Keratinocyte (primary cell): Measurements from ENCODE around the gene ISG15. TPM values are rescaled to one million over a fixed set of nuclear protein-coding genes. Genes with fewer than 3 reads are reported as not detected.

Experiments used
- DNase-seq: peaks from one replicate; pipeline ENCODE4 v3.0.0-alpha.2; 2011; ENCODE audit warnings: low read depth, missing footprints, low spot score
- FAIRE-seq: peaks from 2 replicates; lab custom pipeline; 2011; peaks lifted over from hg19 to GRCh38; lab: Jason Lieb, UNC
- H2AFZ ChIP-seq: 2 replicates; pipeline ENCODE4 v1.6.0; 2012; ENCODE audit warnings: low read length, control low read depth, inconsistent platforms; ENCODE audit not compliant: control insufficient read depth
- H3K27ac ChIP-seq: 2 replicates; pipeline ENCODE4 v1.5.1; 2011; ENCODE audit warnings: low read length; ENCODE audit not compliant: control insufficient read depth, insufficient read depth
- H3K27me3 ChIP-seq: 3 replicates; pipeline ENCODE4 v1.6.0; 2011; ENCODE audit warnings: low read length; ENCODE audit not compliant: control insufficient read depth, insufficient read depth; ENCODE audit errors: extremely low read depth
- H3K36me3 ChIP-seq, 2 experiments: 2 replicates in 1 of 2; 3 replicates in 1 of 2; pipeline ENCODE4 v1.5.1; 2011; ENCODE audit warnings: low read length in 2 of 2, mild to moderate bottlenecking in 1 of 2; ENCODE audit not compliant: control insufficient read depth in 2 of 2, insufficient read depth in 2 of 2; ENCODE audit errors: extremely low read depth in 1 of 2
- H3K4me1 ChIP-seq: 3 replicates; pipeline ENCODE4 v1.5.1; 2011; ENCODE audit warnings: low read length; ENCODE audit not compliant: control insufficient read depth, insufficient read depth; ENCODE audit errors: extremely low read depth
- H3K4me2 ChIP-seq: 3 replicates; pipeline ENCODE4 v1.6.0; 2011; ENCODE audit warnings: low read depth, low read length; ENCODE audit not compliant: control insufficient read depth, insufficient read depth; ENCODE audit errors: extremely low read depth
- H3K4me3 ChIP-seq, 3 experiments: fragments of 200-600 bp in 1 of 3; sonication (generic) in 1 of 3; 2 replicates in 2 of 3; 3 replicates in 1 of 3; pipeline ENCODE4 v1.5.1; 2011 to 2016; ENCODE audit warnings: low read length in 3 of 3, mild to moderate bottlenecking in 3 of 3, control low read depth in 2 of 3, inconsistent platforms in 1 of 3, low read depth in 1 of 3, mixed read lengths in 1 of 3, mixed run types in 1 of 3, moderate library complexity in 1 of 3; ENCODE audit not compliant: control insufficient read depth in 2 of 3, insufficient read depth in 2 of 3; ENCODE audit errors: extremely low read depth in 1 of 3
- H3K79me2 ChIP-seq: 2 replicates; pipeline ENCODE4 v1.6.0; 2012; ENCODE audit warnings: low read length; ENCODE audit not compliant: control insufficient read depth, insufficient read depth
- H3K9ac ChIP-seq: 3 replicates; pipeline ENCODE4 v1.6.0; 2011; ENCODE audit warnings: low read length; ENCODE audit not compliant: control insufficient read depth, insufficient read depth; ENCODE audit errors: extremely low read depth
- H3K9me1 ChIP-seq: 3 replicates; pipeline ENCODE4 v1.6.0; 2011; ENCODE audit warnings: low read length; ENCODE audit not compliant: control insufficient read depth, insufficient read depth; ENCODE audit errors: extremely low read depth
- H3K9me3 ChIP-seq: 2 replicates; pipeline ENCODE4 v1.5.1; 2012; ENCODE audit warnings: low read depth, low read length; ENCODE audit not compliant: control insufficient read depth
- H4K20me1 ChIP-seq: 3 replicates; pipeline ENCODE4 v1.6.0; 2011; ENCODE audit warnings: low read length; ENCODE audit not compliant: control insufficient read depth, insufficient read depth; ENCODE audit errors: extremely low read depth
- CTCF ChIP-seq, 3 experiments: IDR thresholded peaks in 1 of 3; conservative IDR thresholded peaks in 1 of 3; optimal IDR thresholded peaks in 1 of 3; 2 replicates in 2 of 3; 3 replicates in 1 of 3; pipeline versions ENCODE3 to v1.5.1; 2011; ENCODE audit warnings: low read length in 3 of 3, mild to moderate bottlenecking in 3 of 3, moderate library complexity in 2 of 3, control low read depth in 1 of 3, inconsistent platforms in 1 of 3; ENCODE audit not compliant: insufficient read depth in 2 of 3; ENCODE audit errors: extremely low read depth in 1 of 3
- EZH2 ChIP-seq: IDR thresholded peaks from one replicate; pipeline ENCODE4 v1.6.1; 2012; ENCODE audit warnings: inconsistent platforms, mild to moderate bottlenecking, low read length, moderate library complexity
- dilution Hi-C: fragments of 300-500 bp; cut with MboI; formaldehyde crosslinking; loops from one replicate; pipeline ENCODE4 v1.7.0; 2020; ENCODE audit warnings: low sequenced_read_pairs; ENCODE audit not compliant: extremely low pct_ligation_motif_present
- polyA plus RNA-seq, 5 experiments: library from polyadenylated mRNA; depleted of rRNA in 3 of 5; stranded (reverse) in 3 of 5; stranded (forward) in 1 of 5; unstranded in 1 of 5; fragments of >200 nt; gene quantifications; 1 replicate in 1 of 5; 2 replicates in 3 of 5; 3 replicates in 1 of 5; pipeline versions ENCODE4 v1.2.1 to v1.2.3, GENCODE V29; 2011 to 2012; ENCODE audit warnings: missing spikeins in 2 of 5, low read depth in 1 of 5, low replicate concordance in 1 of 5

Gene ISG15
- polyA plus RNA-seq, 1 donor (not counting 4 experiments of a cell fraction or from before 2014, with no cell fraction given): 246 TPM

- H3K4me1 ChIP-seq: peaks cover 14% of the 10 kb centered on the region
Measured at GRCh38 chr1:1039145-1039910, 26.0 kb downstream of the ISG15 start.

GRCh38 chr1:1040004-1040991, 27.0 kb downstream of the ISG15 start:
- H3K79me2 ChIP-seq: peaks cover 62% of the 10 kb centered on the region
- dilution Hi-C loops: no loop called here
- FAIRE-seq: no peak
- H3K4me3 ChIP-seq: peak overlapping the region in 1 of 3 experiments; percentile 27
- no peak overlapping the region for H3K27ac ChIP-seq
- peaks cover 39 to 59% of the 10 kb centered on the region in 2 experiments for H3K36me3 ChIP-seq
- H3K4me2 ChIP-seq: peak overlapping the region; percentile 16
- peaks cover 8% of the 10 kb centered on the region for H3K9me1 ChIP-seq
- TF ChIP-seq CTCF (optimal IDR thresholded peaks at IDR 0.05 in 1 of 3, IDR thresholded peaks at IDR 0.05 in 1 of 3, conservative IDR thresholded peaks at IDR 0.05 in 1 of 3; ENCODE audit: extremely low read depth in 1 of 3, insufficient read depth in 2 of 3, low read length in 3 of 3): peak in 2 of 3 experiments; percentile 35 to 63
- TF ChIP-seq EZH2: no peak
- H2AFZ ChIP-seq: no peak overlapping the region
- H3K9me3 ChIP-seq: no peaks in the 10 kb centered on the region
- H3K27me3 ChIP-seq: no peaks in the 10 kb centered on the region
- no peak overlapping the region for H3K9ac ChIP-seq
- DNase-seq: peak; percentile 74
- peaks cover 67% of the 10 kb centered on the region for H4K20me1 ChIP-seq
- peaks cover 14% of the 10 kb centered on the region for H3K4me1 ChIP-seq

More at GRCh38 chr1:1039145-1039910, 26.0 kb downstream of the ISG15 start:
- Histone ChIP-seq H3K27ac (no peak overlapping the region), H2AFZ (no peak overlapping the region), H3K36me3 (peaks cover 37 to 55% of the 10 kb centered on the region in 2 experiments), H3K9me3 (no peaks in the 10 kb centered on the region), H3K9ac (no peak overlapping the region), H3K4me2 (peak overlapping the region; percentile 16), H3K79me2 (peaks cover 64% of the 10 kb centered on the region), H3K27me3 (no peaks in the 10 kb centered on the region), H4K20me1 (peaks cover 69% of the 10 kb centered on the region), H3K9me1 (peaks cover 8% of the 10 kb centered on the region), H3K4me3 (no peak overlapping the region)
- dilution Hi-C loops: no loop called here
- no peak for FAIRE-seq
- TF ChIP-seq EZH2: no peak
- no peak for TF ChIP-seq CTCF (optimal IDR thresholded peaks at IDR 0.05 in 1 of 3, IDR thresholded peaks at IDR 0.05 in 1 of 3, conservative IDR thresholded peaks at IDR 0.05 in 1 of 3; ENCODE audit: extremely low read depth in 1 of 3, insufficient read depth in 2 of 3, low read length in 3 of 3)
- no peak for DNase-seq
